Naive thymus-derived CD4-positive, alpha-beta T cell (primary cell): Measurements from ENCODE around the gene FAM162B. TPM values are rescaled to one million over a fixed set of nuclear protein-coding genes. Genes with fewer than 3 reads are reported as not detected.
A peak's percentile ranks its signal among the peaks of the same experiment; 100 is the strongest.

Experiments
- ATAC-seq: fragments of 150-1000 bp; cut with Tn5 transposase; 2 replicates; pipeline ENCODE4 v1.10.0; 2021; ENCODE audit warnings: mild to moderate bottlenecking, moderate library complexity
- CTCF ChIA-PET: fragments of 350-600 bp; sonication (Branson Sonifier 250); formaldehyde crosslinking; loops from one replicate; lab custom pipeline; 2021; ENCODE audit warnings: antibody characterized with exemption; lab: Charles Lee
- POLR2A ChIA-PET: fragments of 350-600 bp; sonication (Branson Sonifier 250); formaldehyde crosslinking; loops from one replicate; lab custom pipeline; 2021; ENCODE audit warnings: antibody characterized with exemption, inconsistent platforms; lab: Charles Lee
- DNase-seq, 9 donors: peaks; one replicate each; pipeline versions ENCODE4 v3.0.0 to v3.0.0-alpha.2; 2020 to 2022; ENCODE audit warnings: mixed read lengths in 1 of 9
- H3K27ac ChIP-seq: one replicate; pipeline ENCODE4 v1.7.0; 2013; ENCODE audit warnings: mild to moderate bottlenecking, low read depth, low read length, moderate library complexity
- H3K27me3 ChIP-seq, 2 donors: one replicate each; pipeline ENCODE4 v1.7.0; 2013; ENCODE audit warnings: low read length in 2 of 2, mild to moderate bottlenecking in 2 of 2, moderate library complexity in 2 of 2; ENCODE audit not compliant: control insufficient read depth in 2 of 2, insufficient read depth in 2 of 2
- H3K36me3 ChIP-seq, 3 experiments: 1 replicate in 2 of 3; 2 replicates in 1 of 3; pipeline ENCODE4 v1.7.0; 2013; ENCODE audit warnings: low read length in 3 of 3, mild to moderate bottlenecking in 3 of 3, moderate library complexity in 1 of 3; ENCODE audit not compliant: insufficient read depth in 3 of 3, control insufficient read depth in 2 of 3
- H3K4me1 ChIP-seq, 2 donors: one replicate each; pipeline ENCODE4 v1.7.0; 2013; ENCODE audit warnings: low read length in 2 of 2, mild to moderate bottlenecking in 2 of 2, moderate library complexity in 1 of 2; ENCODE audit not compliant: control insufficient read depth in 2 of 2, insufficient read depth in 2 of 2
- H3K4me3 ChIP-seq: 2 replicates; pipeline ENCODE4 v1.7.0; 2013; ENCODE audit warnings: mild to moderate bottlenecking, low read length
- H3K9me3 ChIP-seq, 3 experiments: 1 replicate in 2 of 3; 2 replicates in 1 of 3; pipeline ENCODE4 v1.7.0; 2013; ENCODE audit warnings: low read length in 3 of 3; ENCODE audit not compliant: control insufficient read depth in 2 of 3
- H3K27ac Mint-ChIP-seq, 9 donors: one replicate each; pipeline ENCODE4 v1.8.0; 2020 to 2022; ENCODE audit warnings: mixed read lengths in 9 of 9, mild to moderate bottlenecking in 8 of 9, moderate library complexity in 5 of 9, inconsistent platforms in 2 of 9
- H3K27me3 Mint-ChIP-seq, 5 donors: one replicate each; pipeline ENCODE4 v1.8.0; 2021 to 2022; ENCODE audit warnings: mixed read lengths in 5 of 5, mild to moderate bottlenecking in 1 of 5
- H3K36me3 Mint-ChIP-seq, 5 donors: one replicate each; pipeline ENCODE4 v1.8.0; 2020 to 2022; ENCODE audit warnings: mixed read lengths in 5 of 5, mild to moderate bottlenecking in 3 of 5, inconsistent platforms in 1 of 5
- H3K4me1 Mint-ChIP-seq, 7 donors: one replicate each; pipeline ENCODE4 v1.8.0; 2020 to 2022; ENCODE audit warnings: mixed read lengths in 7 of 7, mild to moderate bottlenecking in 3 of 7, inconsistent platforms in 1 of 7
- H3K4me3 Mint-ChIP-seq, 10 donors: one replicate each; pipeline ENCODE4 v1.8.0; 2020 to 2022; ENCODE audit warnings: mild to moderate bottlenecking in 10 of 10, mixed read lengths in 10 of 10, moderate library complexity in 6 of 10, inconsistent platforms in 2 of 10
- H3K9me3 Mint-ChIP-seq, 11 donors: one replicate each; pipeline ENCODE4 v1.8.0; 2020 to 2022; ENCODE audit warnings: mixed read lengths in 11 of 11, mild to moderate bottlenecking in 4 of 11, inconsistent platforms in 1 of 11, moderate library complexity in 1 of 11
- intact Hi-C, 2 donors: fragments of 100-400 bp; cut with micrococcal nuclease; formaldehyde crosslinking; loops; one replicate each; pipeline ENCODE4 v1.15.1; 2023
- polyA plus RNA-seq, 2 donors: library from polyadenylated mRNA; unstranded; fragments of 300-500 nt; fragmentation: Illumina TruSeq; gene quantifications; one replicate each; pipeline ENCODE4 v1.2.3, GENCODE V29; 2021
- total RNA-seq, 6 experiments: library from RNA in 5 of 6; stranded (reverse) in 5 of 6; gene quantifications; 1 replicate in 5 of 6; 2 replicates in 1 of 6; pipeline ENCODE4 v1.2.3 and lab custom pipeline; 2021 to 2026

Gene FAM162B
- total and polyA plus RNA-seq, 7 experiments from 2014 or later: not detected

- CTCF ChIA-PET: no interaction called here
- H3K36me3 Mint-ChIP-seq: no peaks in the 10 kb centered on the region
- no peak overlapping the region for H3K27ac ChIP-seq
Observed at GRCh38 chr6:116783852-116784251, 18.3 kb upstream of the FAM162B start.

GRCh38 chr6:116779573-116780164 is 14.2 kb upstream of the FAM162B start:
- Mint-ChIP-seq H3K27ac (no peak overlapping the region), H3K4me3 (no peak overlapping the region), H3K4me1 (no peaks in the 10 kb centered on the region), H3K36me3 (no peaks in the 10 kb centered on the region), H3K27me3 (peaks cover 8 to 37% (median 28%) of the 10 kb centered on the region in 5 donors), H3K9me3 (peaks cover 0 to 4% (median 0%) of the 10 kb centered on the region in 11 donors)
- no peak for ATAC-seq
- H3K4me3 ChIP-seq: no peak overlapping the region
- no peaks in the 10 kb centered on the region for H3K36me3 ChIP-seq
- ChIA-PET POLR2A (no interaction called here), CTCF (no interaction called here)
- peaks cover 0 to 3% of the 10 kb centered on the region in 2 donors for H3K27me3 ChIP-seq
- no peak for DNase-seq
- intact Hi-C loops: loop anchor here in 1 of 2 donors (5.0 kb wide), 1 partner anchor 68 kb away; no protein-coding TSS in a partner anchor
- H3K27ac ChIP-seq: no peak overlapping the region
- H3K4me1 ChIP-seq: peaks cover 0 to 3% of the 10 kb centered on the region in 2 donors
- no peaks in the 10 kb centered on the region for H3K9me3 ChIP-seq

More at GRCh38 chr6:116783852-116784251, 18.3 kb upstream of the FAM162B start:
- intact Hi-C loops: loop anchor here in 1 of 2 donors (5.0 kb wide), 1 partner anchor 63 kb away; no protein-coding TSS in a partner anchor
- H3K4me3 ChIP-seq: no peak overlapping the region
- H3K4me1 ChIP-seq: peaks cover 0 to 3% of the 10 kb centered on the region in 2 donors
- no peak overlapping the region for H3K4me3 Mint-ChIP-seq
- no peaks in the 10 kb centered on the region for H3K36me3 ChIP-seq
- H3K4me1 Mint-ChIP-seq: no peaks in the 10 kb centered on the region
- H3K9me3 ChIP-seq: no peaks in the 10 kb centered on the region
- no peak for DNase-seq
- no peak for ATAC-seq
- peaks cover 6 to 44% (median 32%) of the 10 kb centered on the region in 5 donors for H3K27me3 Mint-ChIP-seq
- H3K9me3 Mint-ChIP-seq: no peaks in the 10 kb centered on the region
- POLR2A ChIA-PET: no interaction called here
- H3K27me3 ChIP-seq: no peaks in the 10 kb centered on the region
- no peak overlapping the region for H3K27ac Mint-ChIP-seq

GRCh38 chr6:116773886-116774285 is 8.4 kb upstream of the FAM162B start:
- no peaks in the 10 kb centered on the region for H3K36me3 Mint-ChIP-seq
- ChIA-PET CTCF (no interaction called here), POLR2A (no interaction called here)
- Histone ChIP-seq H3K9me3 (no peaks in the 10 kb centered on the region), H3K27ac (no peak overlapping the region), H3K36me3 (no peaks in the 10 kb centered on the region), H3K4me1 (no peaks in the 10 kb centered on the region), H3K4me3 (no peak overlapping the region), H3K27me3 (peaks cover 0 to 3% of the 10 kb centered on the region in 2 donors)
- intact Hi-C loops: no loop called here
- no peak overlapping the region for H3K27ac Mint-ChIP-seq
- peaks cover 0 to 4% (median 0%) of the 10 kb centered on the region in 11 donors for H3K9me3 Mint-ChIP-seq
- no peaks in the 10 kb centered on the region for H3K4me1 Mint-ChIP-seq
- H3K4me3 Mint-ChIP-seq: no peak overlapping the region
- H3K27me3 Mint-ChIP-seq: peaks cover 19 to 32% (median 27%) of the 10 kb centered on the region in 5 donors
- no peak for ATAC-seq
- DNase-seq: no peak

- intact Hi-C loops: no loop called here
- Histone ChIP-seq H3K4me3 (no peak overlapping the region), H3K9me3 (no peaks in the 10 kb centered on the region), H3K4me1 (no peaks in the 10 kb centered on the region), H3K36me3 (no peaks in the 10 kb centered on the region), H3K27me3 (no peaks in the 10 kb centered on the region), H3K27ac (no peak overlapping the region)
- DNase-seq (no peak), ATAC-seq (no peak)
- no peaks in the 10 kb centered on the region for H3K4me1 Mint-ChIP-seq
- no peak overlapping the region for H3K4me3 Mint-ChIP-seq
- peaks cover 19 to 40% (median 30%) of the 10 kb centered on the region in 5 donors for H3K27me3 Mint-ChIP-seq
- ChIA-PET POLR2A (no interaction called here), CTCF (no interaction called here)
- no peak overlapping the region for H3K27ac Mint-ChIP-seq
- no peaks in the 10 kb centered on the region for H3K36me3 Mint-ChIP-seq
- peaks cover 0 to 4% (median 0%) of the 10 kb centered on the region in 11 donors for H3K9me3 Mint-ChIP-seq
Observed at GRCh38 chr6:116772450-116772849, 6.9 kb upstream of the FAM162B start.

GRCh38 chr6:116767715-116768114 is 2.2 kb upstream of the FAM162B start:
- ATAC-seq (no peak), DNase-seq (no peak)
- H3K36me3 ChIP-seq: no peaks in the 10 kb centered on the region
- intact Hi-C loops: no loop called here
- H3K4me1 Mint-ChIP-seq: peaks cover 2 to 14% (median 13%) of the 10 kb centered on the region in 7 donors
- H3K27ac Mint-ChIP-seq: no peak overlapping the region
- H3K27me3 Mint-ChIP-seq: peaks cover 50 to 69% (median 61%) of the 10 kb centered on the region in 5 donors
- H3K4me1 ChIP-seq: no peaks in the 10 kb centered on the region
- H3K4me3 ChIP-seq: no peak overlapping the region
- peaks cover 0 to 2% of the 10 kb centered on the region in 2 donors for H3K27me3 ChIP-seq
- no peak overlapping the region for H3K27ac ChIP-seq
- no peaks in the 10 kb centered on the region for H3K9me3 ChIP-seq
- H3K36me3 Mint-ChIP-seq: peaks cover 0 to 5% (median 0%) of the 10 kb centered on the region in 5 donors
- CTCF ChIA-PET: no interaction called here
- no peak overlapping the region for H3K4me3 Mint-ChIP-seq
- H3K9me3 Mint-ChIP-seq: peaks cover 0 to 1% (median 0%) of the 10 kb centered on the region in 11 donors
- POLR2A ChIA-PET: no interaction called here

GRCh38 chr6:116766506-116767176 is 1.1 kb upstream of the FAM162B start:
- Mint-ChIP-seq H3K4me3 (peak overlapping the region; percentile 2 to 81 (median 64)), H3K27me3 (peaks cover 50 to 73% (median 60%) of the 10 kb centered on the region in 5 donors), H3K27ac (no peak overlapping the region), H3K9me3 (peaks cover 0 to 1% (median 0%) of the 10 kb centered on the region in 11 donors), H3K4me1 (peaks cover 2 to 14% (median 13%) of the 10 kb centered on the region in 7 donors), H3K36me3 (peaks cover 0 to 5% (median 0%) of the 10 kb centered on the region in 5 donors)
- Histone ChIP-seq H3K27me3 (peaks cover 0 to 2% of the 10 kb centered on the region in 2 donors), H3K9me3 (no peaks in the 10 kb centered on the region), H3K27ac (no peak overlapping the region), H3K36me3 (no peaks in the 10 kb centered on the region), H3K4me3 (no peak overlapping the region), H3K4me1 (no peaks in the 10 kb centered on the region)
- POLR2A ChIA-PET: no interaction called here
- no peak for ATAC-seq
- DNase-seq: no peak
- CTCF ChIA-PET: no interaction called here
- intact Hi-C loops: no loop called here
